HG03432 (cell line): Measurements from ENCODE around the gene CAPN6.

Experiments
- ATAC-seq: cut with Tn5 transposase; IDR thresholded peaks from one replicate; pipeline ENCODE4 v1.9.1; 2021; ENCODE audit warnings: mild to moderate bottlenecking, moderate library complexity; ENCODE audit not compliant: unreplicated experiment

CAPN6 gene

GRCh38 chrX:111200327-111200726 lies 70.0 kb downstream of the CAPN6 start:
- ATAC-seq, result no peak

- ATAC-seq, result no peak
Measured at GRCh38 chrX:111199505-111199904, 70.8 kb downstream of the CAPN6 start.
